Dedifferentiated amniotic fluid mesenchymal stem cell (primary cell): ENCODE results near the gene TRAPPC6A.

Experiments
- DNase-seq: peaks from one replicate; pipeline ENCODE4 v3.0.0-alpha.2; 2016; ENCODE audit errors: extremely low spot score

The TRAPPC6A gene

DNA sequence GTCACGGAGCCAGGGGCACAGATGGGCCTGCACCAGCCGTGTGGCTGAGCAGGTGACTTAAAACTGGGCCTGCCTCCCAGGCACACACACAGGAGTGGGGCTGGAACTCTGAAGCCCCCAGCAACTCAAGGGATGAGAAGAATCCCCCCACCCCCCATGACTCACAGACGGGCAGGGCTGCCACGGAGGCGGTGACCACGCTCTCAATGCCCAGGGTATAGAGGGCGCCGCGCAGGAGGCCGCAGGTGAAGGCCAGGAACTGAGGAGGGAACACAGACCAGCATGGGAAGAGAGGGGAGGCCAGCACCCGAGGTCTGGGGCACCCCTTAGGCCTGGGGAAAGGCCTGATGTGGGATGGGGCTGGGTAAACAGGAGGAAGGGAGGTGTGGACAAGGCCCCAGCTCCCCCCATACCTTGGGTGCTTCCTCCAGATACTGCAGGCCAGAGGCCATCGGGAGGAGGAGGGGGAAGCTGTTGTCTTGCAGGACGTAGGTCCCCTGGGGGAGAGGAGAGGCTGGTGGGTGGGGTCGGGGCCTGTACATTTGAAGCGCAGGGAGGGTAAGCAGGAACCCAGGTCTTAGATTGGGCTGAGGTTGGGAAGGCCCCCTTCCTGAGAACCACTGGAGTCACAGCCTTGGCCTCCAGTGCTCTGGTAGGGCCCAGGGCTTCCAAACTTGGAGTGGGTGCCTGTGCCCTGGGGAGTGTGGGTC, 14.1 kb downstream of the TRAPPC6A start:
- no peak for DNase-seq

DNA sequence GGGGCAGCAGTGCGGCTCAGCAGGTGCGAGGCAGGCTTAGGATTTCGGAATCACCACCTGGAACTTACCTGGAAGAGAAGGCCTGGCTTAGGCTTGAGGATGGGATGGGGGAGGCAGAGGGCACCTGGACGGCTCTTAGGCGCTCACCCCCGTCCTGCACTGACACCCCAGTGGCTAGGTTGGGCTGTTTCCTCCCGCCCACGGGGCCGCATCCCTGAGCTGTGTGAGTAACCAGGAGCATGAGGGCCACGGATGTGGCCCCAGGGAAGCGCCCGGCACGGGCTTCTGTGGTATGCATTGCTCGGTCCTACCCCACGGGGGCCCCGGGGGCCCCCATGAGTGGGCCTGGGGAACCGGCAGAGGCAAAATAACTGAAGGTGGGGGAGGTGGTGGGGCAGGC, 14.9 kb downstream of the TRAPPC6A start:
- no peak for DNase-seq

DNA sequence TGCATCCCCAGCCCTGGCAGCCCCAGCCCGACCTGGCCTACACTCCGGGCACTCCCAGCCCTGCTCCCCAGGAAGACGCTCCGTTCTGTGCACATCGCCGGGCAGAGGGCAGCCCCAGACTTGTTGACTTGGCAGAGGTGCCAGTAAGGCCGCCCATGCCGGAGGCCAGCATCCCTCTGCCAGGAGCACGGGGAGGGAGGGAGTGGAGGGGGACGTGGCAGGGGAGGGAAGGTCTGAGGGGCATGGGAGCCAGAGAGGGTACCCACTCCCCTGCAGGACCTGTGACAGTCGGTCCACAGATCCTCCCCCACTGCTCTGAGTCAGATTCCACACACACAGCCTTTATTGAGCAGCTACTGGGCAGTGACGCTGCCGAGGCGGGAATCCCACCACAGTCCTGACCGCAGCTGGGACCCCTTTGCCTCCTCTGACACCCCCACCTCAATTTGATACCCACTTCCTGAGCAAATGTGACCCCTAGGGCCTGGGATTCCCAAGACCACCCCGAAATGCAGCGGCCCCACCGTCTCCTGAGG, 15.4 kb downstream of the TRAPPC6A start:
- no peak for DNase-seq

DNA sequence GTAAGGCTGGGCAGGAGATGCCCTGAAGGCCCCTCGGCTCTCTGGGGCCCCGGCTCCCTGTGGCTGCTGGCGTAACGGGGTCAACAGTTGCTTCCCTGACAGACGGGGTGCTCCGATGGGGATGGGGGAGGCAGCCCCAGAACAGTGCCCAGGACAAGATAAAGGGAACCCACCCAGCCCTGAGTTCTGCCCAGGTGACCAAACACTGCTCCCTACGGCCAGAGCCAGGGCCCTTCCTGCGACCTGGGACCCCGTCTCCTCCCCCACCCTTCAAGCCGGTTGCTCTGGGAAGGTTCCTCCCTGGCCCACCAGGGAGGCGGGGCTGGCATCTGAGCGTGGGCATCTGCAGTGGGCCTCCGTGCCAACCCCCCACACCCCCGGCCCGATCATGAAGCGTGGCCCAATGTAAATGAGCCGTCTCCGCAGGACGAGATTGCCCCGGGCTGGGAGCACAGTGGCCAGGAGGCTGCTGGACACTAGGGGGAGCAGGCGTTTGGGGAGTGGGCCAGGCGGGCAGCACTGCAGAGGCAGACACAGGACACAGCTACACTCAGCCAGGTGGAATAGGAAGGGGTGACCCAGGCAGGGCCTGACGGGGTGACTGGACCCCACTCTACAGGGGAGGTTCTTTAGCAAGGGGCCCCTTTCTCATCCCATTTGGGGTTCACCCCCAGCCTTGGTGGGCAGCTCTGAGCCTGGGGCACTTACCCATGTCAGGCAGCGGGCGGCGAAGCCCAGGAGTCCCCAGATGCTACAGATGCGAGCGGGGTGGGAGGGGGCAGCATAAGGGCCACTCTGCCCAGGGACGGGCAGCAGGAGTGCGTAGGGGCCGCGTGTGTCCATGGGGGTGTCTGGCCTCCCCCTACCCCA, 16.1 kb downstream of the TRAPPC6A start:
- no peak for DNase-seq

DNA sequence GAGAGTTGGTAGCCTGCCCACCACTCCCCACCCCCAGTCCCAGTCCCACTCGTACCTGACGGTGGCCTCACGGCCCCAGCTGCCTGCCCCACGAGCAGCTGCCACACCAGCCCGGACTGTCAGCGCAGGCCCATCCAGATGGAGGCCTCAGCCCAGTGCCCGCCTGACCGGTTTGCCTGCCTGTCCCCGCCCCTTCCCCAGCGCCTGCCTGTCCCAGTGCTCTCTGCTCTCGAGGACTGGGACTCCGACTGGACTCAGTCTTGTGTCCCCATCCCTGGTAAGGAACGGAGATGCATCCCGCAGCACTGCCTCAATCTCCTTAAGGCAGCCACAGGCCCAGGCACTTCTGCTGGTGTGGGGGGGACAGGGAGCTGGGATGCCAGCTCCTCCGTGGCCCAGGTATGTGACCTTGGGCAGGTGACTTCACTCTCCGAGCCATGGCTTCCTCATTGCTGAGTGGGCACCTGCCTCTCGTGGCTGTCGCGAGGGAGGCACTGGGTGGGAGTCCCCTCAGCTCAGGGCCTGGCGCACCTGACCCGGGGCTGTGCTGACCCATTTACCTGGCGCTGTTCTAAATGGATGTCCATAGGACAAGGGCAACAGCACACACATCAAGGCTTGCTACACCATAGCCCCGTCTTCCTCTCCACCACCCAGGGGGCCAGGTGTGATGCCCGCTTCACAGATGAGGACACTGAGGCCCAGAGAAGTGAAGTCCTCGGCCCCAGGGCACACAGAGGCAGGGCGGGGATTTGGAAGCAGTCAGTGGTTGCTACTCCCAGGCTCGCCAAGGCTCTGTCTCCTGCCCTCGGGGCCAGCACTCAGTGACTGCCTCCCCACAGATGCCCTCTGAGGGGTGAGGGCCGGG, 16.9 kb downstream of the TRAPPC6A start, which contains the start of gene NKPD1:
TSS of gene NKPD1 (minus strand) at position 113 of the 868 bp plus-strand sequence. CDS start 832 bp downstream, outside the sequence.
- no peak for DNase-seq

DNA sequence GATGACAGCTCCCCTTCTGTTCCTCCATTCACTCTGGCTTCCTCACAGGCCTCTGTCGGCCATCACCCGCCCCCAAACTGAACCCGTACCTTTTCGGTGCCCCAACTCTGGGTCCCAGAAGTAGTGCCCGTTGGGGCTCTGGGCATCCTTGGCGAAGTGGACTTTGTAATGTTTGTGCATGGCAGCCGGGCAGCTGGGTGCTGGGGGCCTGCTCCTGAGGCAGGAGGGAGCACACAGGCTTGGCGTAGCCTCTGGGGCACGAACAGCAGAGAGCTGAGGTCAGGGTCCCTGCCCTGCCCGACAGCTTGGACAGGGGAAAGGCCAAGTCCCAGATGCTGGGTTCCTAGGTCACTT, 18.1 kb downstream of the TRAPPC6A start:
- no peak for DNase-seq

DNA sequence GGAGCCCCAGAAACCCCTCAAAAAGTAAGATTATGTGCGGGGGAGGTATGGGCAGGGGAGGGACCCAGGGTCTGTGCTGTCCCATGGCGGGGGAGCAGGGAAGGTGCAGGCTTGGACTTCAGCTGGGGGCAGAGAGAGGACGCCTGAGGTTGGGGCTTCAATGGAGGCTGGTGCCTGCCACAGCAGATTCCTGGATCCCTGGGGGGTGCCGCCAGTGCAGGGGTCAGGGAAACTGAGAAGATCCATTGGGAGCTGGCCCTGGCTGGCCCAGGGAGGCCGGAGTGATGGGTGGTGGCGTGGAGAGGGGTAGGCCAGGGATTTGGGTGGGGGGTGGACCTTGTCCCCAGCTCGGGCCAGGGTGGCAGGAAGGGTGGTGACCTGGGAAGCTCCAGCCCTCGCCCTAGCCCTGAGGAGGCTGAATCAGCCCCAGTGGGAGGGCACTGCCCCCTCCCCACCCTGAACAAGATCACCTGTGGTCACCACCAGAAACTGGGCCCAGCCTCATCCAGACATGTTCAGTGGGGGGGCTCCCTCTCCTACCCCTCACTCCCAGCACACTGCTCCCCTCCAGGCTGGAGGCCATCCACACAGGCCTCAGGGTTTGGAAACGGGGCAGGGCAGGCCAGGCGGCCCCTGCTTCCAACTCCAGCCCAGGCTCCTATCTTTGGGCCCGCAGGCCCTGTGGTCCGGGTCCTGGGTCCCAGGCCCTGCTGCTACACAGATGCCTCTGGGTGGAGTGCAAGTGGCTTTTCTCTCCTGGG, 18.6 kb downstream of the TRAPPC6A start:
- DNase-seq, result no peak

DNA sequence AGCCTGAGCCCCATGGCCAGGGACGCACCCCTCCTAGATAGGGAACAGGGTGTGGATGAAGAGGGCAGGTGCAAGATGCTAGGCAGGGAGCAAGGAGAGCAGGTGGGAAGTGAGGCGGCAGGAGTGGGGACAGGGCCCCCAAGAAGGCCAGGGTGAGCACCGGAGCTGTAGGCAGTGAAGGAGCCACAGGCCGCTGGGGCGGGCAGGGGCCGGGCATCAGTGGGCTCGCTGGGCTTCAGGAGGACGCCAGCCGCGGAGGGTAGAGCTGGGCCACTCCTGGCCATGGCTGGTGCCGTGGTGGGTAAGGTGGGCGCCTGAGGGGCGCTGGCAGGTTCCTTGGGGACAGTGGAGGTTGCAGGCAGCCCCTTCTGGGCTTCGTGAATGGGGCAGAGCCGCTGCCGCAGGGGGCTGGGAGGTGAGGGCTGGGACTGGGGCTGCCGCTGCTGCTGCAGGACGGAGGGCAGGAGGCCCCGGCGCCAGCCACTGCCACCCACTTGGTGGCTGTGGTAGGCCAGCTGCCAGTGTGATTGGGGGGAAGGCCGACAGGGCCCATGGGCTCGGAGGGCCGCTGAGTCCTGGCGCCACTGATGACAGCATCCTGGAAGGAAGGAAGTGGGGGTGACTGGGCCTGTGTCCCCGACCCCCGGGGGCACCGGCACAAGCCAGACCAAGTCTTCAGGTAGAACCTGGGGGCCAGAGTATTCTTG, 19.4 kb downstream of the TRAPPC6A start:
- DNase-seq, result no peak

DNA sequence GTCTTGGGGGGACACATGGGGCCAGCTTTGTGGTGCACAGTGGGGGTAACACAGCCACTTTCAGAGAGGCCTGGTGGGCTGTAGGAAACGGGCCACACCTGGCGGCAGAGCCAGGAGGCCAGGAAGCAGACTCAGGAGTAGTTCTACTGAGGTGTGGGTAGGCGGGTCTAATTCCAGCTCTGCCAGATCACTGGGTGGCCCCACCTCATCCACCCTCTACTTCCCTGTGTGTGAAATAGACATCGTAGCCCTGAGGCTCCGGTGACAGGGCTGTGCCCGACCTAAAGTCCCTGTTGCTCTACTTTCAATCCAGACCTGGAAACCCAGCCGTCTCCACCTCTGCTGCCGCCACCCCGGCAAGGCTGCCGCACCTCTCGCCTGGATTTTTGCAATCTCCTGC, 21.3 kb downstream of the TRAPPC6A start:
- no peak for DNase-seq

DNA sequence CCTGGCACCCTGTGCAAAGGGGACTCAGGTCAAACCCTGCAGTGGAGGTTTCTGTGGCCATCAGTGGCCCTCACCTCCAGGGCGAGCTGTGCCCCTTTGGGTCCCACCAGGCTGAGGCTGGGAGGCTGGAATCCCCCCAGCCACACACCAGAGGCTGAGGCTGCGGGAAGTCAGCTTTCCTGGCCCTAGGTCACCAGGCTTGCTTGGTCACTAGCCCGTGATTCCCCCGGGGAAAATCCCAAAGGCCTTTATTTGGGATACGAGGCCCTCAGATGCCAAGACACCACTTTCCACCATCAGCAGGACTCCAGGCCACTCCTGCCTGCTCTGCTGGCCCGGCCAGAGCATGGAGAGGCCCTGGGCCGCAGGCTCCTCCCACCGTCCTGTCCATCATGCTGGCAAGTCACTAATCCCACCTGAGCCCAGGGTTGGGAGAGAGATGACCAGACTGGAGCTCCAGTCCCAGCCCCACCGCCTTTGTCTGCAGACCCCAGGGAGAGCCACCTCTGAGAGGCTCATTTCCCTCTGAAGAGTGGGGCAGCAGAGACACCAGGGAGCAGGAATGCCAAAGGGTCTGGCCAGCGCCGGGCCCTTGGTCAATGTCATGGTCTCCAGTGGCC, 21.9 kb downstream of the TRAPPC6A start:
- no peak for DNase-seq

DNA sequence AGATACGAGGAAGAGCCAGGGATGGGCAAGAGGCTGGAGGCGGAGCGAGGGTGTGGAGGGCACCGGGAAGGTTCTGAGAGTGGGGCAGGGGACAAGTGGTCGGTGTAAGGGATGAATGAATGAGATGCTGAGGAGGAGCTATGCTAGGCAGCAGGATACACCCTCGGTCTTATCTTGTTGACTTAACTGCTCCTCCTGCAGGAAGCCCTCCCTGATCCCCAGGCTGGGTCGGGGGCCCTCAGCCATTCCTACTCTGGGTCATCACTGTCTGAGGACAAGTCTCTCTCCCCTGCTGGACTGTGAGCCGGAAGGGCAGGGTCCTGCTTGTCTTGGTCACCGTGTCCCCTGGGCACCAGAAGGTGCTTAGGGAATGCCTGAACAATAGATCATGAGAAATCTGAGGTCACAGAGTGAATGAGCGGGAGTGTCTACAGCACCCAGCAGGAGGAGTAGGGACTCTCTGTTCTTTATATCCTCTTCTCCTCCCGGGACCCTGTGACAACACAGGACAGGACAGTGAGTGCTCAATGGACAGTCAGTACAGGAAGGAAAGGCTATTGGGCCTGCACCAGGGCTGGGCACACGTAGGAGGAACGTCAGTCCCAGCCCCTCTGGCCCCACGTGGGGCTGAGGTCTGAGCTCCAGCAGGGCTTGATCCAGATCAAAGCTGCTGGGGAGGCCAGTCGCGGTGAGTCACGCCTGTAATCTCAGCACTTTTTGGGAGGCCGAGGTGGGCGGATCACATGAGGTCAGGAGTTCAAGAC, 23.8 kb downstream of the TRAPPC6A start:
- DNase-seq, result no peak

DNA sequence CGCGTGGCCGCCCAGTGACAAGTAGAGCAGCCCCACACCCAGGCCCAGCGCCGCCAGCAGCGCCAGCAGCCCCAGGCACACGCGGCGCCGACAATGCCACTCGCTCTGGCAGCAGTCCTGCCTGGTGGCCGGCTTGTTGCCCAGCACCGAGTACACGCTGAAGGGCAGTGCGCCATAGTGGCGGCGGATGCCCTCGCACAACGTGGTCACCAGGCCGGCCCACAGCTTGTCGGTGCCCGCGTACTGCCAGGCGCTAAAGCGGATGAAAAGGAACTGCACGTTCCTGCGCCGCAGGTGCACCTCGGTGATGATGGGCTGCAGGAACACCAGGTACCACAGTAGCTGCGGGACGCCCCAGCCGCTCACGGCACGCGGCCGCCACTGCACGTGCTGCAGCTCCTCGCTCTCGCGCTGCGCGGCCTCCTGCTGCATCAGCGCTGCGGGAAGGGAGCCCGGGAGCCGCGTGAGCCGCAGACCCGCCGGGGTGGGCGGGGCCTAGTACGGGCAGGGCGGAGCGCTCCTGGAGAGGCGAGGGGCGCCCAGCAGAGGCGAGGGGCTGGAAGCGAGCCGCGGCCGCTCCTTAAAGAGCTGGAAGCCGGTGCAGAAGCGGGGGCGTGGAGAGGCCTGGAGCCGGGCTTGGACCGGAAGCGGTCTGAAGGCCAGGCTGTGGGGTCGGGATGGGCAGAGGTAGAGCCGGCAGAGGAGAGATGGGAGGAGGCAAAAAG, 24.5 kb downstream of the TRAPPC6A start:
- no peak for DNase-seq

DNA sequence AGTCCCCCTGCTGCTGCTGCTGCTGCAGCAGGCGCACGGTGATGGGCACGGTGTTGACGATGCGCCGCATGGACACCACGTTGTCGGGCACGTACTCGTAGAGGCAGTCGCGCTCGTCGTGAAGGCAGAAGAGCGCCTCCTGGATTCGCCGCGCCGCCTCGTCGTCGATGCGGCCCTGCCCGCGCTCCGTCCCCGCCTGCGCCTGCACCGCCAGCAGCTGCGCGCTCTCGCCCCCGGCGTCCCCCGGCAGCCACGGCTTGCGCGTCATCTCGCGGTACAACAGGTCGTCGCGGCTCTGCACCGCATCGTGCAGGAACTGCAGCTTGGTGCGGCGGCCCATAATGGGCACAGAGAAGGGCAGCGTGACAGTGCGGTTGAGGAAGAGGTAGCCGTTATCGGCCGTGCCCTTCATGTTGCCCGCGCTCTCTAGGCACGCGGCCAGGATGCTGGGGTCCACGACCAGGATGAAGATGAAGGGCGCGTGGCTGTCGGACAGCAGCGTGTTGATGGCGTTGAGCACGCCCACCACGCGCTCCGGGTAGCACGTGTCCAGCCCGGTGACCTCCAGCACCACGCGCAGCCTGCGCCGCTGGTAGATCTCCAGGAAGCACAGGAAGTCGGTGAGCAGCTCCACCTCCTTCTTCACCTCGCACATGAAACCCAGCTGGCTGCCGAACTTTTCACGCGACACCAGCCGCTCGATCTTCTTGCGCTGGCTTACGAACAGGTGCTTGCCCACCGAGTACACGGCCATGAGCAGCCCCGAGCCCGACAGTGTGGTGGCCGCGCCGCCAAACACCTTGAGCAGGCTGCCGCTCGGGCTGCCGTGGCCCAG, 25.3 kb downstream of the TRAPPC6A start:
- DNase-seq, result no peak

DNA sequence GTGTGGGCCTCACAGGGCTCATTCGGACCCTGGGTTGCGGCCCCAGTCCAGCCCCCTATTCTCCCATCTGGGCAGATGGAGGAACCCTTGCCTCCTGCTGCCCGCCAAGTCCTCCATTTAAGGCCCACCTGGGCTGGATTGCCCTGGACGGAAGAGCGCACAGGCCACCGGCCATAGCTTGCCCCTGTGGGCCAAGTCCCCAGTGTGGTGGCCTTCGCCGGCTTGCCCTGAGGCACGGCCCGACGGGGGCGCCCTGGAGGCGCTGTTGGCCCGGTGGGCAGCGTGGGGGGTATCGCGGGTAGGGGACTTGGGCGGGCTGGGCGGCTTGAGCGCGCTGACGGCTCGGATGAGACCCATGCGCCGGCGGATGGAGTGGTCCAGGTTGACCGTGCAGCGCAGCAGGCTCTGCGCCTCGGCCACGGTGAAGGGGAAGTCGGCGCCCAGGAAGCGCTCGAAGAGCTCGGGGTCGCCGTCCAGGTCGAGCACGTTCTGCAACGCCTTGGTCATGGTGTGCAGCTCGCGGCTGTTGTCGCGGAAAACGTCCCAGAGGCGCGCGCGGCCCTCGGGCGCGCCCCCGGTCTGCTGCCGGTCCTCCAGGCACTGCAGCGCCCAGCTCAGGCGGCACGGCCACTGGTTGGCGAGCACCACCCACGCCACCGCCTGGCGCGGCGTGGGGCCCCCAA, 26.1 kb downstream of the TRAPPC6A start:
- DNase-seq, result no peak

DNA sequence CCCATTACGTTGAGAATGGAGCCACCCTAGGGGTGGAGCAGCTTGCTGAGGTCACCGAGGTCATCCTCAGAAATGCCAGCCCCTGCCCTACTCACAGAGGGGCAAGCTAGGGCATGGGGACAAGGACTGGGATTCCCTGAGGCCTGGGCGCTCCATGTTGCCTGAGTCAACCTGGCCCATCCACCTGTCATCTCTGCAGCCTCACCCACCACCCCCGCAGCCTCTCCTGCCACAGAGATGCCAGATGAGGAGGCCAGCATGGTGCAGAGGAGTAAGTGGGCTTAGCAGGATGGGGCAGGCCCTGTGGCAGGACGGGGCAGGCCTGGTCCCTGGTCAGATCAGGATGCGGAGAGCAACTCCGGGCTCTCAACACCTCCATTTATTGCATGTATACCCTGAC, 26.7 kb downstream of the TRAPPC6A start:
- DNase-seq, result no peak

DNA sequence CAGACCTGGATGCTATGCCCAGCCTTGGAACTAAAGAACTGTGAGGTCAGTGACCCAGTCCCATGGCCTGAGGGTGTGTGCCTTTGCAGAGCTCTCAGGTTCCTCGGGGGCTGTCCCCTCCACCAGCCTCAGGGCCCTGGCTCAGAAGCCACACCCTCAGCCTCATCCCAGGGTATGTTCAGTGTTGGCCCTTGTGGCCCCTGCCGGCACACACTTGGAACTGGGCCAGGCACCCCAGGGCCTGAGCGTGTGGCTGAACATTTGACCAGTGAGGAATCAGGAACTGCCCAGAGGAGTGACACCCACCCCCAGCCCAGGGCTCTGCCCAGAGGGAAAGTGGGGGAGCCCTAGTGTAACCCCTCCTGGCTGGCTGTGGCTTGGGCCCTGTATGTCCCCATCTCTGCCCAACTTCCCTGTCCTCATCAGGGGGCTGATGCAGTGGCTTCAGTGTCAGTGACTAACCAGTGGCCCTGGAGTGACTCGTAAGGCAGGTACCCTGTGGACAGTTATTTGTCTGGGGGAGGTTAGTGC, 27.2 kb downstream of the TRAPPC6A start:
- no peak for DNase-seq

DNA sequence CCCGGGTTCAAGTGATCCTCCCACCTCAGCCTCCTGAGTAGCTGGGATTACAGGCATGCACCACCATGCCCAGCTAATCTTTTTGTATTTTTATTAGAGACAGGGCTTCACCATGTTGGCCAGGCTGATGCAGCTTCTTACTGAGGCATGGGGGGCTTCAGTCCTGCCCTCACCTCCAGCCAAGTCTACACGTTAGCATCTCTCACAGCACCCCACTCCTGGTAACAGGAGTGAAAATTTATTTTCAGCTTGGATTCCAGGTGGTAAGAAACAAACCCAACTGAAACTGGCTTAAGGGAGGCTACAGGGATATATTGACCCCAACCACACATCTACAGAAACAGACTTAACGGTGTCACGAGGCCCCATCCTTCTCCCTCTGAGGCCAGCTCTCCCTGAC, 27.9 kb downstream of the TRAPPC6A start:
- no peak for DNase-seq
